Mononuclear cell (primary cell): ENCODE measurements around the gene TMEM87A. TPM values are rescaled to one million over a fixed set of nuclear protein-coding genes. Genes with fewer than 3 reads are reported as not detected.
"Not testable (repeated sequence)": the region's sequence is repeated elsewhere in the genome, so short reads cannot be mapped to it uniquely, and the experiment has no call there.

ENCODE experiments used
- H3K27me3 ChIP-seq: 2 replicates; pipeline ENCODE4 v1.6.0; 2011; ENCODE audit warnings: low read length, control low read depth; ENCODE audit not compliant: insufficient read depth
- H3K4me1 ChIP-seq: 2 replicates; pipeline ENCODE4 v1.5.1; 2011; ENCODE audit warnings: mild to moderate bottlenecking, low read length, control low read depth; ENCODE audit not compliant: insufficient read depth
- H3K4me3 ChIP-seq: 2 replicates; pipeline ENCODE4 v1.5.1; 2011; ENCODE audit warnings: mild to moderate bottlenecking, low read length, moderate library complexity
- H3K9me3 ChIP-seq: 2 replicates; pipeline ENCODE4 v1.5.1; 2011; ENCODE audit warnings: low read depth, mild to moderate bottlenecking, control low read depth, low read length
- total RNA-seq: library from RNA; depleted of rRNA; stranded (reverse); fragments of >200 nt; gene quantifications from one replicate; pipeline ENCODE4 v1.2.3, GENCODE V29; 2012

TMEM87A gene
- 78.3 TPM for total RNA-seq

DNA sequence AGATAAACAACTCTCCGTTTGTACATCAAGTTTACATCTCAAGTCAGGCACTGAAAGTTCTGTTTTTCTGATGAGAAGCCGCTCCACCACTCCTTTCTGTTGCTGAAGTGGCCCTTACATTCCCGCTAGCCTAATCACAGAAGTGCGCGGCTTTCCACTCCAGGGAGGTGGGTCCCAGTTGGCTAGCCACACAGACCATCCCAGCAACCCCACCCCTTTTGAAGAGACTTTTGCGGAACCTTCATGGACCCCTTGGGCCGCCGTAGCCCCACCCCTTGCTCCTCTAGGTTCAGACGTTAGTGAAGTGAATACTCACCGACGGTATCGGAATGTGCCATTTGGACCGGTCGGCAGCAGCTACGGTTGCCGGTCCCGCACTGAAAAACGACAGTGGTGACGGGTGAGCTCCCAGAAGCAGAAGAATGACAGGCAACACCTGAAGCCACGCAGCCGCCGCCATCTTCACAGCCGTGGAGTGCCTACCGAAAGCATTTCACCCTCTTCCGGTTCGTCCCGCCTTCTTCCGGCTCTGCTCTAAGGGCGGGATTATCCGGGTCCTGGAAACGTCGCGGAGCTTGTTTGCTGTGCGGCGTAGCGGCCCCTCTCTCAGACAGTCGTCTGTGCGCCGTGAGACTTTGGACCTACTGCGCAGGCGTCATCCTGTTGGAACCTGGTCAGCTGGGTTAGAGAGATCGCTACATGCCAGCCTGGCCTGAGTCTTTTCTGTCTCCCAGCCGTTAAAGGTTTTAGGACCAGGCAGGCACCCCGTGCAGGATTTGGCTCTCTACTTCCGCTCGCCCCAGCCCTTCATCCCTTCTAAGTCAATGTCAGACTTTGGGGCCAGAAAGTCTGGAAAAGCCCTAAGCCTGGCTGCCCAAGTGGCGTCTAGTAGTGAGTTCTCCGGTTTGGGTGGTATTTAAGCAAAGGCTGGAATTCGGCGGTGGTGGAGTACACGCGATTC is at the start of gene TMEM87A, which contains the start of gene GANC:
TSS of gene TMEM87A (minus strand) at position 495 of the 961 bp plus-strand sequence. CDS start at position 460, 35 bp downstream.
TSS of gene GANC (plus strand) at position 263 of the 961 bp plus-strand sequence. CDS start 1,281 bp downstream, outside the sequence.
- Histone ChIP-seq H3K27me3 (no peaks in the 10 kb centered on the region), H3K9me3 (no peaks in the 10 kb centered on the region), H3K4me1 (peaks cover 27% of the 10 kb centered on the region), H3K4me3 (peak within 1 kb of the TSS; percentile 65)

DNA sequence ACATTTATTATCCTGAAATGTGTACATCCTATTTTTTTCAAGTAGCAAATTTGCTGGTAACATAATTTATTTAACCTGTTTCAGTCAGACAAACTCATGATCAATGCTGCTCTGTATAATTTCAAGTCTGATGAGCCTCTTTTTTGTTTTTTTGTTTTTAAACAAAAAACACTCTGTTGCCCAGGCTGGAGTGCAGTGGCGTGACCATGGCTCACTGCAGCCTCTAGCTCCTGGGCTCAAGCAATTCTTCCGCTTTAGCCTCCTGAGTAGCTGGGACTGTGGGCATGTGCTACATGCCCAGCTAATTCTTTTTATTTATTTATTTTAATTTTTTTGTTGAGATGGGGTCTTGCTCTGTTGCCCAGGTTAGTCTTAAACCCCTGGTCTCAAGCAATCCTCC is 46.0 kb upstream of the TMEM87A start:
- Histone ChIP-seq H3K4me3 (no peak overlapping the region), H3K9me3 (no peaks in the 10 kb centered on the region), H3K4me1 (no peaks in the 10 kb centered on the region), H3K27me3 (no peaks in the 10 kb centered on the region)

DNA sequence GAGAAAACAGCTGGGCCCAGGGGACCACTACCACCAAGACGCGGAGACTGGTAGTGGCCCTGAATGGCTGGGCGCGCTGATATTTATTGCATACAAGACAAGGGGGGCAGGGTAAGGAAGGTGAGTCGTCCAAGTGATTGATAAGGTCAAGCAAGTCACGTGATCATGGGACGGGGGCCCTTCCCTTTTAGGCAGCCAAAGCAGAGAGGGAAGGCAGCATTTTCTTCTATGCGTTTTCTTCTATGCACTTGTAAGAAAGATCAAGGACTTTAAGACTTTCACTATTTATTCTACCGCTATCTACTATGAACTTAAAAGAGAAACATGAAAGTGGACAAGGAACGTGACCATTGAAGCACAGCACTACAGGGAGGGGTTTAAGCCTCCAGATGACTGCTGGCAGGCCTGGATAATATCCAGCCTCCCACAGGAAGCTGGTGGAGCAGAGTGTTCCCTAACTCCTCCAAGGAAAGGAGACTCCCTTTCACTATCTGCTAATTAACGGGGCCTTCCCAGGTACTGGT is 43.1 kb upstream of the TMEM87A start:
- not testable (repeated sequence) for H3K4me1 ChIP-seq, H3K9me3 ChIP-seq, H3K4me3 ChIP-seq, H3K27me3 ChIP-seq

DNA sequence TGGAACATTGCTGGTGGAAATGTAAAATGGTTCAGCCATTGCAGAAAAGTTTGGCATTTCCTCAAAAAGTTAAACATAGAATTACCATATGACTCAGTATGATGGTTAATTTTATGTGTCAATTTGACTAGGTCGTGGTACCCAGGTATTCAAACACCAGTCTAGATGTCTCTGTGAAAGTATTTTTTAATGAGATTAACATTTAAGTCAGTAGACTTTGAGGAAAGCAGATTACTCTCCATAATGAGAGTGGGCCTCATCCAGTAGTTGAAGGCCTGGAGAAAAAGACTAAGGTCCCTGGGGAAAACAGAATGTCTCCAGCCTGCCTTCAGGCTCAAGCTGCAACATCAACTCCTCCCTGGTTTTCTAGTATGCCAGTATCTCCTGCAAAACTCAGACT is 42.3 kb upstream of the TMEM87A start:
- H3K4me3 ChIP-seq, result no peak overlapping the region
- no peaks in the 10 kb centered on the region for H3K4me1 ChIP-seq
- H3K27me3 ChIP-seq, result no peaks in the 10 kb centered on the region
- no peaks in the 10 kb centered on the region for H3K9me3 ChIP-seq

DNA sequence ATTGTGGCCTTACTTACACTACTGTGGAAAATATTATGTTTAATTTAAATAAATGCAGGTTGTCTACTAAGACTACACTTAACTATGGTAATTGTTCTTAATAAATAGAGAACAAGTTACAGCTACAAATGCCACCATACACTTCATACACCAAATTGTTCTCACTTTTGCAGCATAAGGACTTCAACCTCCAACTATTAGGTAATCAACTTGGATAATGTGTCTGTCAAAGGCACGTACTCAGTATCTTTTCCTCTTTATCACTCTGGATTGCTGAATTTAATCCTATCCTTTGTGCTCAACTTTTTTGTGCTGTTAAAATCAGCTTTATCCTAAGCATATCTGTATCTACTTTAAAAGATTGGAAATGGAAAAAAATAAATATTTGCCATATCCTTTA is 41.6 kb upstream of the TMEM87A start:
- no peak overlapping the region for H3K4me3 ChIP-seq
- no peaks in the 10 kb centered on the region for H3K4me1 ChIP-seq
- H3K27me3 ChIP-seq, result no peaks in the 10 kb centered on the region
- no peaks in the 10 kb centered on the region for H3K9me3 ChIP-seq

DNA sequence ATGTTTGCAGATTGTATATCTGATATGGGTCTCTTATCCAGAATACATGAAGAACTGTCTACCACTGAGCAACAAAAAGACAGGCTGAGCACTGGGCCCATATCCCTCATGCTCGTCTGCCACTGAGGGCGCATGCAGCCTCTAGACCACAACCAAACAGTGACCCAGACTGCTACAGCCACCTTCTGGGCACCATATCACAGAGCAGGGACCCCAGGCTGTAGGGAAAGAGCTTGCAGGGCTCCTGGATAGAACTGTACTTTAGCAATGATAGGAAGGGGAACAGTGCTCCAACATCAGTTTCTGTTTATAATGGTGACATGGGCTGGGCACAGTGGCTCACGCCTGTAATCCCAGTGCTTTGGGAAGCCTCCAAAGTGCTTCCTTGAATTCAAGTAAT is 40.2 kb upstream of the TMEM87A start:
- Histone ChIP-seq H3K27me3 (no peaks in the 10 kb centered on the region), H3K9me3 (no peaks in the 10 kb centered on the region), H3K4me3 (no peak overlapping the region), H3K4me1 (no peaks in the 10 kb centered on the region)

DNA sequence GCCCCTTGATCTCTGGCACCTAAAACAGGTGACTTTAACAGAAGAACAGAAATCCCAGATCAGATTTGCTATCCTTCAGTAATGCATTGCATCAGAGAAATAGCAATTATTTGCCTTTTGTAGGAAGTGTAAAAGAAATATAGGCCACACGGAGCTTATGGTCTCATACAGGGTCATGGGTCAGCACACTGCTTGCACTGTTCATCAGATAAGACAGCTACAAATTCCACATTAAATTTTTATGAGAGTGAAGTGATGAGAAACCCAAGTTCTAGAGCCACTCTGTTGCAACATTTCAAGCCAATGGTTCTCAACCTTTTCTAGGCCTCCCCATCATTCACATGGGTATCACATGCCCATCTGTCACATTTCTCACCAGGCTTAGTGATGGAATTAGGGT is 33.4 kb upstream of the TMEM87A start:
- Histone ChIP-seq H3K4me1 (no peaks in the 10 kb centered on the region), H3K27me3 (no peaks in the 10 kb centered on the region), H3K9me3 (no peaks in the 10 kb centered on the region), H3K4me3 (no peak overlapping the region)

- H3K4me3 ChIP-seq, H3K9me3 ChIP-seq, H3K27me3 ChIP-seq, H3K4me1 ChIP-seq: not testable (repeated sequence)
Observed at GRCh38 chr15:42301004-42301403, 27.8 kb upstream of the TMEM87A start.

GRCh38 chr15:42289166-42289565 is 15.9 kb upstream of the TMEM87A start:
- Histone ChIP-seq H3K9me3 (no peaks in the 10 kb centered on the region), H3K27me3 (no peaks in the 10 kb centered on the region), H3K4me3 (no peak overlapping the region), H3K4me1 (peaks cover 13% of the 10 kb centered on the region)

DNA sequence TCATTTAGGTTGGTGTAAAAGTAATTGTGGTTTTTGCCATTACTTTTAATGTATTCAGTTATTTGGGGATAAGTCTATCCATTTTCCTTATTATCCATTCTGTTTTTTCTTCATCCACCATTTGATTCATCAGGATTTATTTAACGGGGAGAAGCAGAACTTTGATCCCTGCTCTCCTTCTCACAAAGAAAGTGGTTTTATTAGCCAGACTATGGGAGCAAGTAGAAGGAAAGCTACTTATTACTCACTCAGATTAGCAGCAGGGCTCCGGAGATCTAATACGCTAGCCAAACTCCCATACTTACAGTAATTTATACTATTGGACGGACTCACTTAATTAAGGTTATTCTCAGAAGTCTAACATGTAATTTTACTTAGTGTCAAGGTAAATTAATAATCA is 14.7 kb upstream of the TMEM87A start:
- Histone ChIP-seq H3K27me3 (no peaks in the 10 kb centered on the region), H3K4me3 (no peak overlapping the region), H3K9me3 (no peaks in the 10 kb centered on the region), H3K4me1 (peaks cover 13% of the 10 kb centered on the region)

- Histone ChIP-seq H3K4me1 (peaks cover 13% of the 10 kb centered on the region), H3K4me3 (no peak overlapping the region), H3K9me3 (no peaks in the 10 kb centered on the region), H3K27me3 (no peaks in the 10 kb centered on the region)
Observed at GRCh38 chr15:42286445-42287029, 13.3 kb upstream of the TMEM87A start.

DNA sequence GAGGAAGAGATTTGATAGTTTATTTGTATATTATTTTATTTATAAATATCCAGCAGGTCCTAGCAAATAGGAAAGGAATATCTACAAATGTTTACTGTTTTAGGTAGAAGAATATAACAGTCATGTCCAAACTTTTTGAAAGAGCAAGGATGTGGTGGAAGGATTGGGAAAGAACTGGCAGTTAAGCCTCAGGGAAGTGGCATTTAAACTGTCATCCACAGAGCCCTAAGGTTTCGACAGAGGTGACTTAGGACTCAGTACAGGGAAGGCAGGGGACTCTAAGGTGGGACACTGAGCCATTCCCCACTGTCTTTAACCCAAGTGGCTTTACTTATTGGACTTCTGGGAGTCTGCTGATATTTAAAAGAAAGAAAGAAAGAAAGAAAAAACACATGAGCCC is 11.8 kb upstream of the TMEM87A start:
- Histone ChIP-seq H3K4me1 (peaks cover 15% of the 10 kb centered on the region), H3K27me3 (no peaks in the 10 kb centered on the region), H3K9me3 (no peaks in the 10 kb centered on the region), H3K4me3 (no peak overlapping the region)

- H3K4me1 ChIP-seq, result peaks cover 20% of the 10 kb centered on the region
- no peaks in the 10 kb centered on the region for H3K27me3 ChIP-seq
- H3K4me3 ChIP-seq, result no peak overlapping the region
- H3K9me3 ChIP-seq, result no peaks in the 10 kb centered on the region
Observed at GRCh38 chr15:42284551-42284950, 11.3 kb upstream of the TMEM87A start.

DNA sequence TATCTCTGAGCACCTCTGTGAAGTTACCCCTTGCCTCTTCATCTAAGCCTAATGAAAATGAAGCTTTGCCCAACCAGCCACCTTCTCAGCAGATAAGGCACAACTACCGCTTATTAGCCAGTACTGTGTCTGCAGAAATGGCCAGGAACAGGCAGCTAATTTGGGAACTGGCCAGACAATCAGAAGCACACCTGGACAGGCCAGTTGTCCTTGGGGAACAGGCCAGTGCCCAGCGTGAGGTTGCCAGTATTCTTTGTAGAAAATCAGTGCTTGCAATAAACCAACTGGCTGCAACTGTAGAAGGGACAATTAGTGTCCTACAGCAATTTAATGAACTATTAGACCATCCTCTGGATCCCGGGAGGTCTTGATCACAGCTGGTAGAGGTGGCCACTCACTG is 10.4 kb upstream of the TMEM87A start:
- Histone ChIP-seq H3K4me1 (peaks cover 28% of the 10 kb centered on the region), H3K4me3 (no peak overlapping the region), H3K9me3 (no peaks in the 10 kb centered on the region), H3K27me3 (no peaks in the 10 kb centered on the region)

DNA sequence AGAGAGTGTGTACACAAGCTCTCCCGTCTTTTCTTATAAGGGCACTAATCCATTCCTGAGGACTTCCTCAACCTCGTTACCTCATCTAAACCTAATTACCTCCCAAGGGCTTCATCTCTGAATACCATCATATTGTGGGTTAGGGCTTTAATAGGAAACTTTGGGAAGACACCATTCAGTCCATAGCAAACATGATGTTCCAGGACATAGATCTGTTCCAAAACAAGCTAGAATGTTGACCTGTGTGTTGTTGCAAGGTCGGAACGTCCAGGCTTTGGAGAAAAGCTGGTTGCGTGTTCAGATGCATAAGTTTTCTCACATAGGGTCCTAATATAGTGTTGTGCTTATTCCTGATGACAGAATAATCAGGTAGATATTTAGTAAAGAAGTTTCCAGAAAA is 9.7 kb upstream of the TMEM87A start:
- H3K9me3 ChIP-seq, result no peaks in the 10 kb centered on the region
- H3K27me3 ChIP-seq, result no peaks in the 10 kb centered on the region
- no peak overlapping the region for H3K4me3 ChIP-seq
- H3K4me1 ChIP-seq, result peaks cover 32% of the 10 kb centered on the region
